Measurements from ENCODE around the gene SLC35E2B.

GRCh38 chr1:1609822-1610485 is 82.6 kb downstream of the SLC35E2B start:
- TF ChIP-seq, protein P1, sequence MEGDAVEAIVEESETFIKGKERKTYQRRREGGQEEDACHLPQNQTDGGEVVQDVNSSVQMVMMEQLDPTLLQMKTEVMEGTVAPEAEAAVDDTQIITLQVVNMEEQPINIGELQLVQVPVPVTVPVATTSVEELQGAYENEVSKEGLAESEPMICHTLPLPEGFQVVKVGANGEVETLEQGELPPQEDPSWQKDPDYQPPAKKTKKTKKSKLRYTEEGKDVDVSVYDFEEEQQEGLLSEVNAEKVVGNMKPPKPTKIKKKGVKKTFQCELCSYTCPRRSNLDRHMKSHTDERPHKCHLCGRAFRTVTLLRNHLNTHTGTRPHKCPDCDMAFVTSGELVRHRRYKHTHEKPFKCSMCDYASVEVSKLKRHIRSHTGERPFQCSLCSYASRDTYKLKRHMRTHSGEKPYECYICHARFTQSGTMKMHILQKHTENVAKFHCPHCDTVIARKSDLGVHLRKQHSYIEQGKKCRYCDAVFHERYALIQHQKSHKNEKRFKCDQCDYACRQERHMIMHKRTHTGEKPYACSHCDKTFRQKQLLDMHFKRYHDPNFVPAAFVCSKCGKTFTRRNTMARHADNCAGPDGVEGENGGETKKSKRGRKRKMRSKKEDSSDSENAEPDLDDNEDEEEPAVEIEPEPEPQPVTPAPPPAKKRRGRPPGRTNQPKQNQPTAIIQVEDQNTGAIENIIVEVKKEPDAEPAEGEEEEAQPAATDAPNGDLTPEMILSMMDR (IDR thresholded peaks at IDR 0.05) = no peak
- no peak for TF ChIP-seq POLR2A (IDR thresholded peaks at IDR 0.05; ENCODE audit: low read length)

All from A549 (cell line).